Measurements from ENCODE around the gene AASS. TPM values are rescaled to one million over a fixed set of nuclear protein-coding genes. Genes with fewer than 3 reads are reported as not detected.
"Not testable (repeated sequence)": the region's sequence is repeated elsewhere in the genome, so short reads cannot be mapped to it uniquely, and the experiment has no call there.

AASS gene
- 24.7 TPM for total RNA-seq
- long read RNA-seq, partial matches to known transcripts, result 4 of 16 reads
- long read RNA-seq, other reads (novel, unspliced or antisense), result 9 of 16 reads

DNA sequence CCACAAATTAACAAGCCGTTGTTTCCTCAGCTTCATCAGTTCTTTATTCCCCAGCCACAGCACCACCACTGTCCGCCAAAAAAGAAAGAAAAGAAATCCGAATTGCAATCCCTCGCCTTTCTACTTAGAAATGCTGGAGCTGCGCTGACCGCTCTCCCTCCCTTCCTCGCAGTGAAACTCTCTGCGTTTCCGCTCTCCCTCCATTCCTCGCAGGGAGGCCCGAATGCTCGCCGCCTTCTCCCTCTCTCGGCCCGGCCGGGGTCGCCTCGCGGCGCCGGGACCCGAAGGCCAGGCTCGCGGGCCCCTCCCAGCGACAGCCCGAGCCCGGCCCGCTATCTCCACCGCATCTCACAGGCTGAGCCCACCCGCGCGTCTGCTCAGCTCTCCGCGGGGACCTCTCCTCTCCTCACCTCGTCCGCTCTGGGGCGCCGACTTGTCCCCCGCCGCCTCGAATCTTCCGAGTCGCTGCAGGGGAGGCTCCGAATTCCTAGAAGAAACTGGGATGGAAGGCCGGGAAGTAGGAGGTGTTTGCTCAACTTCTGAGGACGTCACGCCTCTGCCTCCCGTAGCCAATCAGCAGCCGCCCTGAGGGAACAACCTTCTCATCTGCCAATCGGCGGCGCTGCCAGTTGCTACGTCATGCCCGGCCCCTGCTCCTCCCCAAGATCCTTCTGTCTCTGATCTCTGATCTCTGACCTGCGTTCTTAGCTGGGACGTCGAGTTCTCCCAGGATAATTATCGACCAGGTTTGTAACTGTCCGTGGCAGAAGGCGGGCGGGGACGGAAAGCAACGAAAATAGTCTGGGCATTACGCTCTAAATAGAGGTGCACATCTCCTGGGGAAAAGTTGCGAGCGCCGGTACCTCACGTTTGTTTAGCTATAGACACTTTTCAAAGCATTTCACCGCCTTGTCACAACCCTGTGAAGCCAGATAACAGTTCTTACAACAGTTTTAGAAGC, at the start of gene AASS:
Gene AASS, minus strand, starts transcription at position 499 of the 961 bp plus-strand sequence. CDS start 10,523 bp downstream, outside the sequence.
- DNase-seq (ENCODE audit: low spot score), result peak; percentile 98

DNA sequence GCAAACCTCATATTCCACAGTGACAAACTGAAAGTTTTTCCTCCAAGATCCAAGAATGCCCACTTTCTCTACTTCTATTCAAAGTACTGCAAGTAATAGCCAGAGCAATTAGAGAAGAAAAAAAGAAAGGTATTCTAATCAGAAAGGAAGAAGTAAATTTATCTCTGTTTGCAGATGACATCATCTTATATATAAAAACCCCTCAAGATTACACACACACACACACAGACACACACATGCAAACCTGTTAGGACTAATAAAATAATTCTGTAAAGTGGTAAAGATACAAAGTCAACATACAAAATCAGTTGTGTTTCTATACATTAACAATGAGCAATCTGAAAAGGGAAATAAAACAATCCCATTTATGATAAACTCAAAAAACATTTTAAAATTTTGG, 44.7 kb upstream of the AASS start:
- no peak for DNase-seq (ENCODE audit: low spot score)

DNA sequence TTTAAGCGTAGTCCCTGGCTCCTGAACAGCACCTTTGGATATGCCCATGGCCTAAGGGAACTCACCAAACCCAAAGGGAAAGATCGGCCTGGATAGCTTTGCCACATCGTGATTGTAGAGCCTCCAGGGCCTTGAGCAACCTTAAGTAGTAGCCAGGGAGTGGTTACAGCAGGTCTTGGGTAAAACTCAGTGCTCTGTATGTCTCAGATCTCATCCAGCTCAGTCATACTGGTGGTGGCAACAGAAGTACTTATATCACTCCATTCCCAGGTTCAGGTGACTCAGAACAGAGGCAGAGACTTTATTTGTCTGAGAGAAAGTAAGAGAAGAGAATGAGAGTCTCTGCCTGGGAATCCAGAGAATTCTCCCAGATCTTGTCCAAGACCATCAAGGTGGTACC, 39.1 kb upstream of the AASS start:
- DNase-seq (ENCODE audit: low spot score), result no peak

DNA sequence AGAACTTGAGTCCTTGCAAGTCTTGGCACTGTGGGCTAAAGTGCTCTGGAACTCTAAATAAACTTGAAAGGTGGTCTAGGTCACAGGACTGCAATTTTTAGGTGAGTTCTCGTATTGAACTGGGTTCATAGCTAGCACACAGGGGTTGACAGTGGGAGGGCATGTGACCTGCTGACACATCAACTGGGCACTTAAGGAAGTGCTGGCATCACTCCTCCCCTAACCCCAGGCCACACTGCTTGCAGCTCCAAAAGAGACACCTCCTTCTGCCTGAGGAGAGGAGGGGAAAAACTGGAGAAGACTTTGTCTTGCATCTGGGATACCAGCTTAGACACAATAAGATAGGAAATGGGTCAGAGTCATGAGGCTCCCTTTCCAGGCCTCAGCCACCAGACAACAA, 38.0 kb upstream of the AASS start:
- no peak for DNase-seq (ENCODE audit: low spot score)

DNA sequence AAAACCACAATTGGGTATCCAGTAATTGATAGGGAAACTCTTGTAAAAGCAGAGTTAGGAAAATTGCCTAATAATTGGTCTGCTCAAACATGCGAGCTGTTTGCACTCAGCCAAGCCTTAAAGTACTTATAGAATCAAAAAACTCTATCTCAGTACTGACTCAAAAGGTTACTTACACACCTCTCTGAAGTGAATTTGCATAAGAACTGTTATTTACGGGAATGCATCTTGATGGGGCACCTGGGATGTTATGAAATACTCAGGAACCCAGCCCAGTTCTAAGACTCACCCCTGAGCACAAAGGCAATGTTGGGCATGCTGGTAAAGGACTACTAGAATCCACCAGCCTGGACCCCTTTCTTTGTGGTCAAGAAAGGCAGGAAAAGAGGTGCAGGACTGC, 28.1 kb upstream of the AASS start:
- not testable (repeated sequence) for DNase-seq (ENCODE audit: low spot score)

DNA sequence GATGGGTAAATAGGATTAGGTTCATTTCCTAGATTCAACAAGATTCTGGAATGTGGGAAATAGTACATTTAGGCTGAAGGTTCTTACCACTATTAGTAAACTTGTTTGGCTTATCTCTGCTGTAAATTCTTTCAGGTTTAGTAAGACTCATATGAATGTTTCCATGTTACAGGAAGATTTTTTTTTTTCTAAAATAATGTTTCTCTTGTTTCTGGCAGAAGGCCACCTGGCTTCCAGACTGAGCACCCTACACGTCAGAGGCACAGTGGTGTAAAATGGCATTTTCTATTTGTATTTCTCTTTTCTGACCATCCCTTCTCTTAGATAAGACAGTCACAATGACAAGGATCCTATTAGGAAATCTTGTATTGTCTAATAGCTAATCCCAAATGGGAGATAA, 22.7 kb upstream of the AASS start:
- no peak for DNase-seq (ENCODE audit: low spot score)

DNA sequence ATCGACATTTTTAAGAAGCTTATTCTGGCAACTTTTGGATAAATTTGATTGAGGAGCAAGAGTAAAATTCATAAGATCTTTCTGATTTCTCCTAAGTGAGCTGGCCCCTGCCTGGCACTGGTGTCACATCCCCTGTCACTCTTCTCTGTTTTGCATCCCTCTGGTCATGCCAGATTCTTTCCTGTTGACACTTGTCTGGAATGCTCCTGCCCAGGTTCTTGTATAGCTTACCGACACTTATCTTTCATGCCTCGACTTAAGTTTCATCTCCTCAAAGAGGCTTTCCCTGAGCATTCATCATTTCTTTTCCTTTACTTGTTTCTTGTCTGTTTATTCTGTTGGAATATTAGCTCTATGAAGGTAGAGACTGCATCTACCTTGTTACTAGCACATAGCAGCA, 22.2 kb upstream of the AASS start:
- no peak for DNase-seq (ENCODE audit: low spot score)

DNA sequence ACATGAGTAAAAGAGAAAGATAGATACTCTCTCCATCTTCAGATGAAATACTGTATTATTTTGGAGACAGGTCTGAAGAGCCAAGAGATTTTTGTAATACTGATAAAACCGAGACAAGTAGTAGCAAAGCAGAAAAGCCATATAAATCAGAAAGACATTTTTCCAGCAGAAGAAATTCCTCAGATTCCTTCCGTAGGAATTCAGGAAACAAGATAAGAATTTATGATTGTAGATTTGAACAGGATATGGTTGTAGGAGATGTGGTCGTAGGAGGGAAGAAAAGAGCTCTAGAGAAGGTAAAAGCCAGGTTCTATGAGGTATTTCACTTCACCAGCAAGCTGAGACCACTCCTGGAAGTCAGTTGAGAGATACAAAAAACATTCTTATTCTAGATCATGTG, 17.6 kb upstream of the AASS start:
- no peak for DNase-seq (ENCODE audit: low spot score)

DNA sequence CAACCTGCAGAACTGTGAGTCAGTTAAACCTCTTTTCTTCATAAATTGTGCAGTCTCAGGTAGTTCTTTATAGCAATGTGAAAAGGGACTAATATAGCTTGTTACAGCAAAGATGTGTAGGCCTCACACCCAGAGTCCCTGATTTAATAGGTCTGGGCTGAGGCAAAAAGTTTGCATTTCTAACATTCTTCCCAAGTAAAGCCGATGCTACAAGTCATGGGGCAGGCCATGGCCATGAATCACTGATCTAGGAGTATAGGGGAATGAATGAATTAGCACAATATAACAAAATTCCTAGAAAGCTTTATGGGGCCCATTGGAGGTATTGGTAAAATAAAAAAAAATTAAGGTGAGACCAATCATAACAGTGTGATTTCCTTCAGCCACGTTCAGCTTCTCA, 11.5 kb upstream of the AASS start:
- no peak for DNase-seq (ENCODE audit: low spot score)

DNA sequence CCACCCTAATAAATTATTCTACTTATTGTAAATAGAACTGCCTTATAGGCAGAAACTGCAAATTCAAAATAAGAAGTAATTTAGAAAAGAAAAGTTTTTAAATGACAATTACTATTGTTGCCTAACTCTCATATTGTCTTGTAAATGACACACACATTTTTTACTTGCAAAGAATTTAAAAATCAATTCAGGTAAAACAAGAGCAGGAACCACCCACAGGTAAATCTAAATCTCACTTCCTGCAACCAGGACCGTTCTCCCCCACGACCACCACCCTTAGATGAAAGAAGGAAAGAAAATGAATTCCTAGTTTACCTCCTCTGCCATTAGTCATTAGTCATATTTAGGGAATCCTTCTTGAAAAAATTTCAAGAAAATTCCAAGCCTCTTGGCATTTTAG, 4.8 kb upstream of the AASS start:
- DNase-seq (ENCODE audit: low spot score), result no peak

DNA sequence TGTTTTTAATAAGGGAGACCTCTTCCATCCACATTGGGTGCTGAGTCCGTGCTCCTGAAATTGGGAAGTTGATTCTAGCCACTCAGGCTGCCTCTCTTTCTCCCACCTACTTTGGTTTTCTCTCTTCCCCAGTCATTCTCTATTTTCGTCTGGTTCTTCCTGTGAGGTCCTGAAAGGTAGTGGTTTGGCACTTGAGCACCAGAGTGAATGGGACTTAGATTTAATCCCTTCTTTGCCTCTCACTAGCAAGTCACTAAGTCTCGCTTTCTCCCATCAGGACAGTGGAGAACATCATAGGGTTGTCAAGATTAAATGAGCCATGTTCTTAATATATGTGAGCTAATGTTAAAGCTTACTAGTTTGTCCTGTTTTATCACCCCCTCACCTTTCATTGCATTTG, 4.0 kb upstream of the AASS start:
- DNase-seq (ENCODE audit: low spot score), result no peak

DNA sequence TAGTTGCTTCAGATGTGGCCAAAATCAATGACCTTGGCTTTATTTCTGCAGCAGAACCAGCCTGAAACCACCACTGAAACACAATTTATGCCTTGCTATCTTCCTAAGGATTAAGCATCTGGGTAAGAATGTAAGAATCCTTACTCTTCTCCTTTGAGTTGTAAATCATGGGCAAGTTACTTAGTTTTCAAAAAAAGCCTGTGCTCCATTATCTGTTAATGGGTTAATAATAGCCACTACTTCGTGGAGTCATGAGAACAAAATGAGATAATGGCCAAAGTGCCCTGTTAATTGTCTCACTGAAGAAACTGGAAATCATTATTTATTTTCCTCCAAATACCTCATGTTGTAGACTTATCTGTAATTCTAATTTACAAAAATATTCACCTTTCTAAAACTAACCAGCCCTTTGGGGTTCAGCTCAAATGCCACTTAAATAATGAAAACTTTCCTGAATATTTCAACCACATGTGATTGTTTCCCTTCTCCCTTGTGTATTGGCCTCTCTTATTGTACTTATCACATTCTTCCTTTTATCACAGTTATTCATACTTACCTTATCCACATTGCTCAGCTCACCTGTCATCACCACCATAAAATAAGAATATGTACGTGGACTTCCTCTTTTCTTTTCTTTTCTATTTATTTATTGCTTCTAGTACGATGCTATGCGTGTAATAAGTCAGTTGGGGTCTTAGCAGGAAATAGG, 2.0 kb upstream of the AASS start:
- no peak for DNase-seq (ENCODE audit: low spot score)

DNA sequence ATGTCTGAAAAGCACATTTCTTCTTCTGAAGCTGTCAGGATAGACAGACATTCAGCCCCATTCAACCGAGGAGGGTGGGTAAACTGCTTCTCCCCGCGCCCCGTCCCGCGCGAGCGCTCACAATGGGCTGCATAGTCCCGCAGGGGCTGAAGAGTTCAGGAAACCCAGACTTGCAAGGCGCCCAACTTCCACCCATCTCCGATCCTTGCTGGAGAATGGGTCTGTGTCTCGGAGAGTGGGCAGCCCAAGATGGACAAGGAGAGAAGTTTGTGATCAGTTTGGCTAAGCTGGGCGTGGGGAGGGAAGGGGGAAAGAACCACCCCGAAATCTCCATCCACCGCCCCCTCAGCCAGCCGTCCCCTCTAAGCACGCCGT, 686 bp downstream of the AASS start:
- DNase-seq (ENCODE audit: low spot score), result no peak

DNA sequence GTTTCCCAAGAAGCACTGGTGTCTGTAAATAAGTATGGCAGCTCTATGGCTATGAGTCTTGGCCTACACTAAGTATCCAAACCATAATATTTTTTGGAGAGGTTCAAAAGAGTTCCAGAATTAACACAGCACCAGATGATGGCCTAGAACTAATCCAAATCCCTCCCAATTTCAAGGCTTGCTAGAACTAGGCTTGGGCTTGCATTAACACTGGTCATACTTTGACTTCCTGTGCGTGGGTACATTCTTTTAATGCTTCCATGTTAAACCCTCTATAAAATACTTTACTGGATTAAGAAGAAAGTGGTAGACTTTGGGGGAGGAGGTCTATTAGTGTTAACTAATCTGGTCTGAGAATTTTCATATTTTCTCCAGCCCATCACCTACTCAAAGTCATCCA, 3.1 kb downstream of the AASS start:
- no peak for DNase-seq (ENCODE audit: low spot score)

DNA sequence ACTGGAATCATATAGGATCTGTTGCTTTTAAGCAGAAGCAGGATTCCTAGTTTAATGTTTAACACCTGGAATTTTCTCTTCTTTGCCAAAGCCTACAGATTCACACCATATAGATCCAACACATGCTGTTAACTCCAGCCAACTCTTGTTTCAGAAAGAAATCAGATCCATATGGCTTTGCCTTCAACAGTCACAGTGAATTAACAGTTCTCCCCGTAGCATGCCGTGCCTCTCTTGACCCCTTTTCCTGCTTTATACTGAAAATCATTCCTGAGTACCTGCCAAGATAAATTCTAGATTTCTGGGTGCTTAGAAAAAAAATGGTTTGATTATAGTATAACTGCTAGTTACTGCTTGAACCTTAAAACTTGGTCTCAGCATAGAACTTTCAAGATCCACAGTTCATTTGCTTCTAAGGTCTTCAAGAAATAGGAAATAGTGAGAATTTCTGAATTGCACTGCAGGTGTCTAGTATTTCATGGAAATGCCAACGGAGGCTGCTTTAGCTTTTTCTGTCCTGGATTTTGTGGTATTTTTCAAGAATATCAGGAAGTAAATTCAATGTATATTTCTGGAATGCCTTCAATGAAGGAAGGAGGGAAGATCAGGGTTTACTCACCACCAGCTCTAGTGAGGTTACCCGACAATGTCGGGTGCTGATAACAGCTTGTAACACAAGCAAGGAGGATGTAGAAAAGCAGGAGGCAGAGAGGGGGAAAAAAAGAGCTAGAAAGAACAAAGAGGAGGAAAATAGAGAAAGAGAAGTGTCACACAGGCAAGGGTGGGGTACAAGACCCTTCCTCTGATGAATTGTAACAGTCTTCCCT, 6.6 kb downstream of the AASS start:
- no peak for DNase-seq (ENCODE audit: low spot score)

DNA sequence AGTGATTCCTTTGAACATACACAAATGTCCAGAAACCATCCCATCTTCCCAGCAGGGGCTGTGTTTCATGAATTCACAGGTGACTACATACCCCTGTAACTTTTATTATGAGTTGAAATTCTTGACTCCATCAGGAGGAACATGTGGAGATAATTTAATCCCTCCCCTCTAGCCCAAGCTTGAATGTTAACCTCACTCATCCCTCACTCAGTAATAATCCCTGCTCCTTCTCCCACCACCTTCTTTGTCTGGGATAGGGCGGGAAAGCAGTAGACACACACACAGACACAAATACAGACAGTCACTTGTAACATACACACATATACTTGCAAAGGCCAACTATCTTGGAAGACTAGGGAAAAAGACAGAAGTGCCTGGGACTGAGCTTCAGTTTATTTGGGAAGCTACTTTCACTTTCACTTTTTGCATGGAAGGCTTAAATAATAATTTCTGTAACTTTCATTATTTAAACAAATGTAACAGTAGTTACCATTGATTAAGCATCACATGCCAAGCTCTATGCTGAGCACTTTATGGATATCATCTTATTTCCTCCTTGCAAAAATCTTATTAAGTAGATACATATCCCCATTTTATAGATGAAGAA, 7.3 kb downstream of the AASS start:
- no peak for DNase-seq (ENCODE audit: low spot score)

DNA sequence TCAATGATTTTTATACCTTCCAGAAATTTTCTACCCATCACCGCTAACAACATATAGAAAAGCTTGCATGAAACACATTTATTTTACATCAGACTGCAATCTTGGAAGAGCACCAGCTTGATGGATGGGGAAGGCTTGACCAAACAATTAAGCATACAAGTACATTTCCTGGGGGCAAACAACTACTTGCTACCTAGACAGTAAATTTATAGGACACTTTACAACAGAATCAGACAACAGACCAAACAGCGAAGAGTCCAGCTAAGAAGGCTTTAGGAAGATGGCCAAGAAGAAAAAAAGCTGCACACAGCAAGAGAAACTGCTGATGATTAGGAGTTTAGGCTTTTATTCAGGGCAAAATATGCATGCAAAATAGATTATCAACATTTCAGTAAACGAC, 8.0 kb downstream of the AASS start:
- DNase-seq (ENCODE audit: low spot score), result no peak

DNA sequence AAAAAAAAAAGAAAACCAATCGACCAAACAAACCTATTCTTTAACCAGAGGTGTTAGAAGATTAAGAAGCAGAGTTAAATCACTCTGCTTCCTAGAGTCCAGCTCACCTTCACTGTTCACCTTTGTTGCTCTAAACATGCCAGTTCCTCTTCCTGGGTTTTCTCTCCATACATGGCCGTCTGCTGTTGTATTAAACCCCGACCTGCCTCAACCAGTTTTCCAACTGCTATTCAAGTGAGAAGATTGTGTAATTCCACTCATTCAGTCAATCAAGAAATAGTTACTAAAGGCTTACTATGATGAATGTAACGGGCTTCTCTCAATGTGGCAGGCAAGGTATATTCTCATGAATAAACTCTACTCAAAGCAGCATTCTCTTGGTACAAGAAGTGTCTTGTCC, 8.8 kb downstream of the AASS start:
- DNase-seq (ENCODE audit: low spot score), result no peak

DNA sequence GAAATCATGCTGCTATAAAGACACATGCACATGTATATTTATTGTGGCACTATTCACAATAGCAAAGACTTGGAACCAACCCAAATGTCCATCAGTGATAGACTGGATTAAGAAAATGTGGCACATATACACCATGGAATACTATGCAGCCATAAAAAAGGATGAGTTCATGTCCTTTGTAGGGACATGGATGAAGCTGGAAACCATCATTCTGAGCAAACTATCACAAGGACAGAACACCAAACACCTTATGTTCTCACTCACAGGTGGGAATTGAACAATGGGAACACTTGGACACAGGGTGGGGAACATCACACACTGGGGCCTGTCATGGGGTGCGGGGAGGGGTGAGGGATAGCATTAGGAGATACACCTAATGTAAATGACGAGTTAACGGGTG, 9.3 kb downstream of the AASS start:
- DNase-seq (ENCODE audit: low spot score), result not testable (repeated sequence)

DNA sequence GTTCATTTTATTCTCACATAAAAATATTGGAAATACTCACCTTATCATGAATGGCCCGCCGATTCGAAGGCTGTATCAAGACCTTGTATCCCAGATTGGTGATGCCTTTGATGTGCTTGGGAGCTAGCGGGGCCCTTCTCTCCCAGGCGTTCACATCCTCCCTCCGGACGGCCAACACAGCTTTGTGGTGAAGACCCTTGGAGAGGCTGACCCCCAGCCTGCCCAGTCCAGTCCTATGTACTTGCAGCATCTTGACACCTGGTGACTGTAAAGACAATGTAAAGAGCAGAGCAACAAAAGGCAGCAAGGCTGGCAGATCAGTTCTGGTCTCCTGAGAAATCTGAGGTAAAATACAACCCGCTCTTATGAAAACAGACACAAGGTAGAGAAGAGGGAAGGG, 10.6 kb downstream of the AASS start:
- no peak for DNase-seq (ENCODE audit: low spot score)

DNA sequence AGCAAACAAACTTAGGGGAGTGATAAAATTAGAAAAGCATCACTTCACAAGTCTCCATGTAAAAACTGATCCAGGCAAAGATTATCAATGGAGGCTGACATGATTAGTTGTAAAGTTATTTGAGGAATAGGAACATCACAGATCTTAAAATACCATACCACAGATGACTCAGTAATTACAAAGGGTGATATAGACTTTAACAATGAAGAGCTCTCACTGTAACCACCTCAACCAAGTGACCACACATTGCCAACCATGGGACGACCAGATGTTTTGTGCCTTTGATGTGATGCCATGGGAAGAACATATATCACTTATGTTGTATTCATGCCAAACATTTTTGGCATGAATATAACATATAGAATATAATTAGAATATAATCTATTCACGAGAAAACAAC, 11.7 kb downstream of the AASS start:
- DNase-seq (ENCODE audit: low spot score), result no peak

Measured in mesenteric fat pad (tissue), 1 donor.